Amniotic epithelial cell (primary cell): ENCODE data around the gene CDRT15L2.
A peak's percentile ranks its signal among the peaks of the same experiment; 100 is the strongest.
"Not testable (repeated sequence)": the region's sequence is repeated elsewhere in the genome, so short reads cannot be mapped to it uniquely, and the experiment has no call there.

Source experiments
- DNase-seq: peaks from one replicate; pipeline ENCODE4 v3.0.0-alpha.2; 2010; ENCODE audit warnings: low read depth

The CDRT15L2 gene

GRCh38 chr17:20575071-20575470 lies 4.5 kb upstream of the CDRT15L2 start:
- peak; percentile 9 for DNase-seq

DNA sequence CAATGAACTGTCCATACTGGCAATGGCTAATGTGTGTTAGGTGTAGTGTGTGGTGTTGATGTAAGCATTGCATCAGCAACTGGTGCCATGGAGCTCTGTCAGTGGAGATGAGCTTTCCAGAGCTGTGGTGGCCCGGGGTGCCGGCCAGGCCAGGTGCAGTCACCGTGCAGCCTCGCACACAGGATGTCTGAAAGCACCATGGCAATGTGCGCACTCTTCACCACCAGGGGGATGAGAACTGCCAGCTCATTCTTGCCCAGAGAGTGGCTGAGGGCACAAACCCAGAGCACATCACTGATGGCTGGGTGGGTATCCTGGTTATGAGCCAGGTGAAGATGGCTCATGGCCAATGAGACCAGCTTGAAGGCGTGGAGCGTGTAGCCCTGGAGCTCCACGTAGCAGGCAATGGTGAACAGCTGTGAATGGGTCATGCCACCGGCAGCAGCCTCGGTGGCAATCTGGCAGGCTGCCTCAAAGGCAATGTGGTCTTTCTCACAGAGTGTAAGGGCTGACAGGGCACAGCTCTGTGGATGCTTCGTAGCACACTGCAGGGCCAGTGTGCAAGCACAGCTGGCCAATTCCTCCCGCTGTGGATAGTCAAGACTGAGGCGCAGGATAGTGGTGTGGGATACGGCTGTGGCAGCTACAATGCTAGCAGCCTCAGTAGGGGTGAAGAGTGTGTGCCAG lies 4.5 kb downstream of the CDRT15L2 start:
- not testable (repeated sequence) for DNase-seq

GRCh38 chr17:20588744-20589453 lies 9.4 kb downstream of the CDRT15L2 start:
- peak; percentile 20 for DNase-seq

DNA sequence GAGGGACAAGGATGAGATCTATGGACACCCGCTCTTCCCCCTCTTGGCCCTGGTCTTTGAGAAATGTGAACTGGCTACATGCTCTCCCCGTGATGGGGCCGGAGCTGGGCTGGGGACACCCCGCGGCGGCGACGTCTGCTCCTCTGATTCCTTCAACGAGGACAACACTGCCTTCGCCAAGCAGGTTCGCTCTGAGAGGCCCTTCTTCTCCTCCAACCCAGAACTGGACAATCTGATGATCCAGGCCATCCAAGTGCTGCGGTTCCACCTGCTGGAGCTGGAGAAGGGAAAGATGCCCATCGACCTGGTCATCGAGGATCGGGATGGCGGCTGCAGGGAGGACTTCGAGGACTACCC lies 9.9 kb downstream of the CDRT15L2 start:
- DNase-seq, result not testable (repeated sequence)

- DNase-seq, result not testable (repeated sequence)
Observed at GRCh38 chr17:20591040-20591439, 11.5 kb downstream of the CDRT15L2 start.

GRCh38 chr17:20605568-20605967 lies 26.0 kb downstream of the CDRT15L2 start:
- not testable (repeated sequence) for DNase-seq

GRCh38 chr17:20609490-20609889 lies 30.0 kb downstream of the CDRT15L2 start:
- not testable (repeated sequence) for DNase-seq

DNA sequence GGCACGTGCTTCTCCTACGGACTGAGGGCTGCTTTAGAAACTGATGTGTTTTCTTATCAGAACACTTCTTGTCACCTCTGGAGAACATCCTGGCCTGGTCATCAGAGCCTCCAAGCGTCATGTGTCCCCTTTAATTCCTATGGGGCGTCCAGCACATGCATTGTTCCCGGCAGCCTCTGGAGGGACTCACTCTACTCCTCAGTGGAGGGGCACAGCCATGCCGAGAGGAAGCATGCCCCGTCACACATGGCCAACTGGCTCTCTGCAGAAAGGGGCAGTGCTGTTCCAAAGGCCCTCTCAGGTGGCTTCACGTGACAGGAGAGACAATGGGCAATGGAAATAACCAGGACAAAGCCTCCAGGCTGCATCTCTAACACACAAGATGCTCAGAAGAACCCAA lies 31.8 kb downstream of the CDRT15L2 start:
- DNase-seq, result no peak

DNA sequence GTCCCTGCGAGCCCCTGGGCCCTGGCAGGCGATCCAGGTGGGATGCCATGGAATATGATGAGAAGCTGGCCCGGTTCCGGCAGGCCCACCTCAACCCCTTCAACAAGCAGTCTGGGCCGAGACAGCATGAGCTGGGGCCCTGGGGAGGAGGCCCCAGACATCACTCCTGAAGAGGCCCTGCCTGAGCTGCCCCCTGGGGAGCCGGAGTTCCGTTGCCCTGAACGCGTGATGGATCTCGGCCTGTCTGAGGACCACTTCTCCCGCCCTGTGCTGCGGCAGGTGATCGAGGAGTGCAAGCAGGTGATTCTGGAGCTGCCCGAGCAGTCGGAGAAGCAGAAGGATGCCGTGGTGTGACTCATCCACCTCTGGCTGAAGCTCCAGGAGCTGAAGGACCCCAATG lies 33.1 kb downstream of the CDRT15L2 start:
- DNase-seq, result no peak

GRCh38 chr17:20613248-20613647 lies 33.7 kb downstream of the CDRT15L2 start:
- no peak for DNase-seq

GRCh38 chr17:20613905-20614304 lies 34.4 kb downstream of the CDRT15L2 start:
- DNase-seq, result no peak

GRCh38 chr17:20615461-20615860 lies 35.9 kb downstream of the CDRT15L2 start:
- not testable (repeated sequence) for DNase-seq
